PC-9 (cell line): ENCODE measurements around the gene SUGCT. TPM values are rescaled to one million over a fixed set of nuclear protein-coding genes. Genes with fewer than 3 reads are reported as not detected.

ENCODE experiments used
- BruUV-seq: library from RNA; stranded (reverse); fragments of 400-500 nt; replicated peaks from 2 replicates; lab custom pipeline; 2021; lab: Mats Ljungman, UMichigan
- CTCF ChIA-PET: fragments of 300-600 bp; sonication (Branson Sonifier 250); formaldehyde crosslinking; loops from one replicate; lab custom pipeline; 2022; ENCODE audit warnings: antibody characterized with exemption; lab: Charles Lee
- POLR2A ChIA-PET: fragments of 300-600 bp; sonication (Branson Sonifier 250); formaldehyde crosslinking; loops from one replicate; lab custom pipeline; 2022; ENCODE audit warnings: antibody characterized with exemption; ENCODE audit not compliant: unreplicated experiment; lab: Charles Lee
- DNase-seq, 2 experiments: peaks; one replicate each; pipeline versions ENCODE4 v3.0.0 to v3.0.0-alpha.2; 2015 to 2022; ENCODE audit warnings: mixed read lengths in 1 of 2
- H2AFZ ChIP-seq: fragments of 200-600 bp; sonication (generic); 2 replicates; pipeline ENCODE4 v1.8.1; 2017; ENCODE audit warnings: antibody characterized with exemption
- H3F3A ChIP-seq: fragments of 200-600 bp; sonication (generic); 2 replicates; pipeline ENCODE4 v1.8.1; 2017; ENCODE audit warnings: antibody characterized with exemption, mild to moderate bottlenecking, low read depth; ENCODE audit not compliant: insufficient read depth
- H3K27ac ChIP-seq: fragments of 200-600 bp; sonication (generic); 2 replicates; pipeline ENCODE4 v1.6.1; 2016; ENCODE audit warnings: mixed run types
- H3K27me3 ChIP-seq: fragments of 200-600 bp; sonication (generic); 2 replicates; pipeline ENCODE4 v1.6.1; 2016; ENCODE audit warnings: low read depth, mixed run types; ENCODE audit not compliant: insufficient read depth
- H3K36me3 ChIP-seq: fragments of 200-600 bp; sonication (generic); 2 replicates; pipeline ENCODE4 v1.6.1; 2016; ENCODE audit warnings: low read depth, mixed run types
- H3K4me1 ChIP-seq: fragments of 200-600 bp; sonication (generic); replicated peaks from 2 replicates; pipeline ENCODE4 v1.6.1; 2016; ENCODE audit warnings: mixed run types; ENCODE audit not compliant: insufficient read depth
- H3K4me2 ChIP-seq: fragments of 200-600 bp; sonication (generic); 2 replicates; pipeline ENCODE4 v1.6.1; 2017; ENCODE audit warnings: mixed run types
- H3K4me3 ChIP-seq: fragments of 200-600 bp; sonication (generic); 2 replicates; pipeline ENCODE4 v1.6.1; 2016; ENCODE audit warnings: mixed run types
- H3K79me2 ChIP-seq: fragments of 200-600 bp; sonication (generic); 2 replicates; pipeline ENCODE4 v1.6.1; 2017; ENCODE audit warnings: low read depth, mixed run types
- H3K9me2 ChIP-seq: fragments of 200-600 bp; sonication (generic); 2 replicates; pipeline ENCODE4 v1.8.1; 2017; ENCODE audit warnings: mild to moderate bottlenecking; ENCODE audit not compliant: insufficient read depth
- H3K9me3 ChIP-seq: fragments of 200-600 bp; sonication (generic); 2 replicates; pipeline ENCODE4 v1.8.1; 2016; ENCODE audit warnings: low read depth; ENCODE audit not compliant: insufficient read depth
- H4K20me1 ChIP-seq: fragments of 200-600 bp; sonication (generic); 2 replicates; pipeline ENCODE4 v1.8.1; 2017; ENCODE audit not compliant: insufficient read depth
- EZH2 ChIP-seq: fragments of 200-600 bp; sonication (generic); IDR thresholded peaks from 2 replicates; pipeline ENCODE4 v1.8.0; 2017; ENCODE audit warnings: antibody characterized with exemption, low read depth
- intact Hi-C: fragments of 100-400 bp; cut with micrococcal nuclease; formaldehyde crosslinking; loops from one replicate; pipeline ENCODE4 v1.10.0; 2022; ENCODE audit not compliant: unreplicated experiment
- total RNA-seq: library from RNA; stranded (reverse); gene quantifications from 2 replicates; pipeline ENCODE4 v1.2.3, GENCODE V29; 2021
- TF ChIP-seq, protein P1 (sequence below): fragments of 200-600 bp; sonication (generic); conservative IDR thresholded peaks from 2 replicates; pipeline ENCODE4 v1.6.1; 2017; ENCODE audit warnings: mixed run types, antibody characterized with exemption, mild to moderate bottlenecking, moderate library complexity

The SUGCT gene
- total RNA-seq, 1 experiment from 2014 or later, result 3.5 TPM

DNA sequence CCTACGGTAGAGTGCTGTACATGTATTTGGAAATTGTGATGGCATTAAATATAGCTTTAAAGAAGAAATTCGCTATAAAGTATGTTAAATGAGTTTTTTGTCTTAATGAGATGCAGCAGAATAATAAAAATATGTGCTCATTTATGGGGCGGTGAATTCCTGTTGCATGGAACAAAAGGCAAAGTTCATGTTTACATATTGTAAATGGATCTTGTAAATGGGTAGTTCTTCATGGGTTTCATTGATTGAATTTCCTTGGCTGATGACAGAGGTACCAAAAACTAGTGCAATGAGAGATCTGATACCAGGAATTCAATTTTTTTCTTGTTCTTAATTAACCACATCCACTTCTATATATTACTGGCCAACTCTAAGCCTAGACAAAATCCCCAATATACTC is 284.2 kb downstream of the SUGCT start:
- no peaks in the 10 kb centered on the region for H3K79me2 ChIP-seq
- ChIA-PET CTCF (no interaction called here), POLR2A (interaction anchor here (0.5 kb wide), 1 partner anchor 571 kb away, joined by 3 read pairs; no protein-coding TSS in a partner anchor)
- peaks cover 3% of the 10 kb centered on the region; the same call in 1 of the 2 replicates for H3K9me2 ChIP-seq
- H3K36me3 ChIP-seq, result no peaks in the 10 kb centered on the region
- no peaks in the 10 kb centered on the region for H3K9me3 ChIP-seq
- H4K20me1 ChIP-seq, result no peaks in the 10 kb centered on the region
- H3K27ac ChIP-seq, result no peak overlapping the region
- no peak overlapping the region for H3K4me2 ChIP-seq
- no peak for DNase-seq
- TF ChIP-seq, protein P1, sequence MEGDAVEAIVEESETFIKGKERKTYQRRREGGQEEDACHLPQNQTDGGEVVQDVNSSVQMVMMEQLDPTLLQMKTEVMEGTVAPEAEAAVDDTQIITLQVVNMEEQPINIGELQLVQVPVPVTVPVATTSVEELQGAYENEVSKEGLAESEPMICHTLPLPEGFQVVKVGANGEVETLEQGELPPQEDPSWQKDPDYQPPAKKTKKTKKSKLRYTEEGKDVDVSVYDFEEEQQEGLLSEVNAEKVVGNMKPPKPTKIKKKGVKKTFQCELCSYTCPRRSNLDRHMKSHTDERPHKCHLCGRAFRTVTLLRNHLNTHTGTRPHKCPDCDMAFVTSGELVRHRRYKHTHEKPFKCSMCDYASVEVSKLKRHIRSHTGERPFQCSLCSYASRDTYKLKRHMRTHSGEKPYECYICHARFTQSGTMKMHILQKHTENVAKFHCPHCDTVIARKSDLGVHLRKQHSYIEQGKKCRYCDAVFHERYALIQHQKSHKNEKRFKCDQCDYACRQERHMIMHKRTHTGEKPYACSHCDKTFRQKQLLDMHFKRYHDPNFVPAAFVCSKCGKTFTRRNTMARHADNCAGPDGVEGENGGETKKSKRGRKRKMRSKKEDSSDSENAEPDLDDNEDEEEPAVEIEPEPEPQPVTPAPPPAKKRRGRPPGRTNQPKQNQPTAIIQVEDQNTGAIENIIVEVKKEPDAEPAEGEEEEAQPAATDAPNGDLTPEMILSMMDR, result no peak
- TF ChIP-seq EZH2, result no peak
- intact Hi-C loops, result no loop called here
- no TSS peak for BruUV-seq
- H3F3A ChIP-seq, result no peaks in the 10 kb centered on the region
- H3K4me3 ChIP-seq, result no peak overlapping the region
- H3K27me3 ChIP-seq, result no peaks in the 10 kb centered on the region
- H3K4me1 ChIP-seq, result no peaks in the 10 kb centered on the region
- H2AFZ ChIP-seq, result no peak overlapping the region

DNA sequence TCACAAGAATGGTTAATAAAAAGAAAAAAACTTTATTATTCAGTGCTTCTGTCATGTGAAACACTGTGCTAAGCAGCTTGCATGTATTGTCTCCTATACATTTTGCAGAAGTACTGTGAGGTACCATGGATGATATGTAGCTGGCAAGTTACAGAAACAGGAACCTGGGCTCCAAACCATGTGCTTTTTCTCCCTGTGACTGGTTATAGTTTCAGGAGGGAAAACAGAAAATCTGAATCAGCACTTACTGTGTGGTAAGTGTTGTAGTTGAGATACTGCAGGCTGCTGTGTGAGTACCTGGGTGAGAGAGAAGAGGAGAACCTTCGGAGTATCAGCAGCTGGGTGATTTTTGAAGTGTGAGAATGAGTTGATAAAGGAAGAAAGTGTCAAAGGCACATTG is 285.0 kb downstream of the SUGCT start:
- POLR2A ChIA-PET, result interaction anchor here (0.6 kb wide), 1 partner anchor 157 kb away, joined by 3 read pairs; no protein-coding TSS in a partner anchor
- CTCF ChIA-PET, result no interaction called here
- intact Hi-C loops, result no loop called here
- no peaks in the 10 kb centered on the region for H3K36me3 ChIP-seq
- no TSS peak for BruUV-seq
- H3K4me1 ChIP-seq, result no peaks in the 10 kb centered on the region
- no peaks in the 10 kb centered on the region for H4K20me1 ChIP-seq
- H3F3A ChIP-seq, result no peaks in the 10 kb centered on the region
- no peak for DNase-seq
- no peak overlapping the region for H3K27ac ChIP-seq
- no peak overlapping the region for H2AFZ ChIP-seq
- H3K27me3 ChIP-seq, result no peaks in the 10 kb centered on the region
- no peaks in the 10 kb centered on the region for H3K9me3 ChIP-seq
- H3K9me2 ChIP-seq, result peaks cover 3% of the 10 kb centered on the region; the same call in 1 of the 2 replicates
- no peaks in the 10 kb centered on the region for H3K79me2 ChIP-seq
- TF ChIP-seq, protein P1, result no peak
- no peak for TF ChIP-seq EZH2
- no peak overlapping the region for H3K4me2 ChIP-seq
- H3K4me3 ChIP-seq, result no peak overlapping the region

DNA sequence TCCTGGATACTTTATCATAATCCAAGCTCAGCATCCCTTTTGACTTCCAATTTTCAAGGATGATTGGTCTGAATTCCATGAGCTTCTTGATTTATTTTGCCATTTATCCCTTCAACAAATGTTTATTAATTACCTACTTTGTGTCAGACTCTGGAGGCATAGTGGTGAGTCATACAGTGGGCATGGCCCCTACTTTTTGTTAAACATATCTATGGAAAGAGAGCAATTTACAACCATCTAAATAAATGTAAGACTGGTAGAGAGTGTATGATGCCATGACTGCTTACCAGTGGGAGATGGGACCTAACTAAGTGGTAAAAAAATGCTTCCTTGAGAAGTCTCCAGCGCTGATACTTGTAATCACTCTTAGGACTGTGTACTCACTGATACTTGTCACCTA is 286.6 kb downstream of the SUGCT start:
- TF ChIP-seq EZH2, result no peak
- TF ChIP-seq, protein P1, result no peak
- H3K27me3 ChIP-seq, result no peaks in the 10 kb centered on the region
- POLR2A ChIA-PET, result no interaction called here

More for the DNA sequence above, 286.6 kb downstream of the SUGCT start:
- no TSS peak for BruUV-seq
- H3F3A ChIP-seq, result no peaks in the 10 kb centered on the region
- no peak for DNase-seq
- no peaks in the 10 kb centered on the region for H3K9me3 ChIP-seq
- no peaks in the 10 kb centered on the region for H3K36me3 ChIP-seq
- peaks cover 7% of the 10 kb centered on the region; the same call in 1 of the 2 replicates for H3K9me2 ChIP-seq
- H2AFZ ChIP-seq, result no peak overlapping the region
- H3K27ac ChIP-seq, result no peak overlapping the region
- no peak overlapping the region for H3K4me3 ChIP-seq
- CTCF ChIA-PET, result no interaction called here
- H3K4me1 ChIP-seq, result no peaks in the 10 kb centered on the region
- no peaks in the 10 kb centered on the region for H4K20me1 ChIP-seq
- no peaks in the 10 kb centered on the region for H3K79me2 ChIP-seq
- no peak overlapping the region for H3K4me2 ChIP-seq
- intact Hi-C loops, result no loop called here
